ENCODE results near the gene GSTA1.
"Not testable (repeated sequence)": the region's sequence is repeated elsewhere in the genome, so short reads cannot be mapped to it uniquely, and the experiment has no call there.

The GSTA1 gene

GRCh38 chr6:52802806-52803205 is 810 bp downstream of the GSTA1 start:
- no peak for DNase-seq

GRCh38 chr6:52801188-52801841 is 2.3 kb downstream of the GSTA1 start:
- no peak for DNase-seq

GRCh38 chr6:52799272-52799671 is 4.3 kb downstream of the GSTA1 start:
- DNase-seq = not testable (repeated sequence)

DNA sequence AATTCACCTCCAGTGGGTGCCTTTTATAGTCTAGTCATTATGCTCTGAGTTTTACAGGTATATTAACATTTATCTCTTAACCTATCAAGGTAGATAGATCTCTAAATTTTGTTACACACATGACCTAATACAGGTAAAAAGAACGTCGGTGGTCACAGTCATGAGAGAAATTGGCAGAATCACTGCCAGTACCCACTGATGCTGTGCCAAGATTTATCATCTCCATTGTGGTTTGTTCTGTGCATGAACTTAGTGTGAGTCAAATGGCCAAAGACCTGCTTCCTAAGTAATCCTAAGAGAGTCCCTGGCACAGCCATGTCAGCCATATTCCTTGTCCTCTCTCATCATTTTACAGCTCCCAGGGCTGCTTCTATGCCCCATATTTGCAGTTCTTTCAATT is 9.2 kb downstream of the GSTA1 start:
- DNase-seq = not testable (repeated sequence)

- DNase-seq = no peak
Measured at GRCh38 chr6:52790861-52791260, 12.8 kb downstream of the GSTA1 start.

- not testable (repeated sequence) for DNase-seq
Measured at GRCh38 chr6:52789658-52790057, 14.0 kb downstream of the GSTA1 start.

- DNase-seq = no peak
Measured at GRCh38 chr6:52788478-52788877, 15.1 kb downstream of the GSTA1 start.

- no peak for DNase-seq
Measured at GRCh38 chr6:52787917-52788316, 15.7 kb downstream of the GSTA1 start.

- DNase-seq = no peak
Measured at GRCh38 chr6:52786249-52786956, 17.2 kb downstream of the GSTA1 start.

DNA sequence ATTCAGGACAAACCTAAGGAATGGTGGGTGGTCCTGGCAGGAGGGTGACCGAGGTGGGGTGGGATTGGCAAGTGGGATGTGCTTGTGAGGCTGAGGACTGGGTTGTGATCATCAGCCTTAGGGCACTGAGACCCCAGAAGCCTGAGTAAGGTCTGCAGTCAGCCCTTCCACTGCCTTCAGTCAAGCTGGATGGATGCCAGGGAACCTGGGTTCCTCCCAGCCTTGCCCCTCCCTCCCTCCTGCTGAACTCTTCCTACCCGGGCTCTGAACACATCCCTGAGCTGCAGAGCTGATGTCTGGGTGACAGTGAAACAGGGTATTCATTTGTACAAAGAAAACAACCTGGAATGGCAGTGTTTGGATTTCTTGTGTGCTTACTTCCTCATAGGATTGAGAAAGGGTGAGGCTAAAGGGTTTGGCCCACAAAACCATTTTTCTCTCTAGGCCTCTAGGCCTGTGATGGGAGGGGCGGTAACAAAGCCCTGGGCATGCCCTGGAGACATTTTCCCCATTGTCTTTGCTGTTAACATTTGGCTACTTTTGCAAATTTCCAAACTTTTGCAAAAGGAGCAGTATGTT is 20.8 kb downstream of the GSTA1 start:
- DNase-seq = not testable (repeated sequence)

GRCh38 chr6:52782209-52782608 is 21.4 kb downstream of the GSTA1 start:
- not testable (repeated sequence) for DNase-seq

- DNase-seq = no peak
Measured at GRCh38 chr6:52779237-52779636, 24.4 kb downstream of the GSTA1 start.

DNA sequence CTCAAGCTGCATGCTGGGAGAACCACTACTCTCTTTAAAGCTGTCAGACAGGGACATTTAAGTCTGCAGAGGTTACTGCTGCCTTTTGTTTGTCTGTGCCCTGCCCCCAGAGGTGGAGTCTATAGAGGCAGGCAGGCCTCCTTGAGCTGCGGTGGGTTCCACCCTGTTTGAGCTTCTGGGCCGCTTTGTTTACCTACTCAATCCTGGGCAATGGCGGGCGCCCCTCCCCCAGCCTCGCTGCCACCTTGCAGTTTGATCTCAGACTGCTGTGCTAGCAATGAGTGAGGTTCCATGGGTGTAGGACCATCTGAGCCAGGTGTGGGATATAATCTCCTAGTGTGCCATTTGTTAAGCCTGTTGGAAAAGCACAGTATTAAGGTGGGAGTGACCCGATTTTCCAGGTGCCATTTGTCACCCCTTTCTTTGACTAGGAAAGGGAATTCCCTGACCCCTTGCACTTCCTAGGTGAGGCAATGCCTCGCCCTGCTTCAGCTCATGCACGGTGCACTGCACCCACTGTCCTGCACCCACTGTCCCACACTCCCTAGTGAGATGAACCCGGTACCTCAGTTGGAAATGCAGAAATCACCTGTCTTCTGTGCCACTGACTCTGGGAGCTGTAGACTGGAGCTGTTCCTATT is 26.8 kb downstream of the GSTA1 start:
- DNase-seq = not testable (repeated sequence)

- not testable (repeated sequence) for DNase-seq
Measured at GRCh38 chr6:52769399-52769798, 34.2 kb downstream of the GSTA1 start.

DNA sequence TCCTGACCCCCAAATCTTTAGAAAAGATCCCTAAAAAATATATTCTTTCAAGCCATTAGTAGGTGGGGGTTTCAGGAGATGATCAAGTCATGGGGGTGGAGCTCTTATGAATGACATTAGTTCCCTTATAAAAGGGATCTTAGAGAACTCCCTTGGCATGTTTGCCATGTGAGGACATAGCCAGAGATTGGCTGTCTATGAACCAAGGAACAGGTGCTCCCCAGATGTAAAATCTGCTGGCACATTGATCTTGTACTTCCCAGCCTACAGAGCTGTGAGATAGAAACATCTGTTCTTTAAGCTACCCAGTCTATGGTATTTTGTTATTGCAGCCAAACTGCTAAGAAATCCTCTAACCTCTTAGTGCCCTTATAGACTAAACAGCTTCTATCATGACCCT is 36.0 kb downstream of the GSTA1 start:
- DNase-seq = not testable (repeated sequence)

DNA sequence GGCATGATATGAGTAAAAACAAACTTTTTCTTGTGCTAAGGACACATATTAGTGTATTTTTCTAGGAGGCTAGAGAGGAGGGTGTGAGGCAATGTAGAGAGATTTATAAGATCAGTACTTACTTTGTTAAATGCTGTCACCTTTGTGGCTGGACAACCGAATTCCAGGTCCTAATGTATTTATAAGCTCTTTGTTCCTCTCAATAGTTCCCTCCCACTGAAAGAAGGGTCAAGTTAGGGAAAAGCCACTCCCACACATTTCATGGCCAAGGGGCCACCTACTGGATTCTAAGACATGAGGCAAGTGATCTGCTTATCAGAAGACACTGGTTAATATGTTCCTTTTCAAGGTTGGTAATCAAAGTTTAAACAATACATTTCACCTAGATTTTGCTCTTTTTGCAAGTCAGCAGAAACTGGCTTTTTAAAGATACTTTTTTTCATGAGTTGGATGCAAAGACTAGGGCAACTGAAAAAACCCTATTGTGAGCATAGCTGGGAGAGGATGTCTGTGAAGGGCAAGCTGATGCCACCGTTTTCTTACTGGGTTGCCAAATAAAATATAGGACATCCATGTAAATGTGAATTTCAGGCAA is 40.2 kb downstream of the GSTA1 start, which contains the start of gene GSTA2:
TSS of gene GSTA2 (minus strand) at position 154 of the 595 bp plus-strand sequence. CDS start 5,528 bp downstream, outside the sequence.
- DNase-seq = not testable (repeated sequence)

DNA sequence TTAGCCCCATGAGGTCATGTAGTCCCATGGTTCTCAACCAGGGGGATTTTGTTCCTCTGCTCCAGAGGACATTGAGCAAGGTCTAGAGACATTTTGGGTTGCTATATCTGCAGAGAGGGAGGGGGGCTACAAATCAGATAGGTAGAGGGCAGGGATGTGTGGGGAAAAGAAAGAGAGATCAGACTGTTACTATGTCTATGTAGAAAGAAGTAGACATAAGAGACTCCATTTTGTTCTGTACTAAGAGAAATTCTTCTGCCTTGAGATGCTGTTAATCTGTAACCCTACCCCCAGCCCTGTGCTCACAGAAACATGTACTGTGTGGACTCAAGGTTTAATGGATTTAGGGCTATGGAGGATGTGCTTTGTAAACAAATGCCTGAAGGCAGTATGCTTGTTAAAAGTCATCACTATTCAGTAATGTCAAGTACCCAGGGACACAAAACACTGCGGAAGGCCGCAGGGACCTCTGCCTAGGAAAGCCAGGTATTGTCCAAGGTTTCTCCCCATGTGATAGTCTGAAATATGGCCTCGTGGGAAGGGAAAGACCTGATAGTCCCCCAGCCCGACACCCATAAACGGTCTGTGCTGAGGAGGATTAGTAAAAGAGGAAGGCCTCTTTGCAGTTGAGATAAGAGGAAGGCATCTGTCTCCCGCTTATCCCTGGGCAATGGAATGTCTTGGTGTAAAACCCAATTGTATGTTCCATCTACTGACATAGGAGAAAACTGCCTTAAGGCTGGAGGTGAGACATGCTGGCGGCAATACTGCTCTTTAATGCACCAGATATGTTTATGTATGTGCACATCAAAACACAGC is 41.7 kb downstream of the GSTA1 start:
- not testable (repeated sequence) for DNase-seq

GRCh38 chr6:52760105-52760765 is 43.4 kb downstream of the GSTA1 start:
- DNase-seq = no peak

- DNase-seq = no peak
Measured at GRCh38 chr6:52759085-52759484, 44.5 kb downstream of the GSTA1 start.

- not testable (repeated sequence) for DNase-seq
Measured at GRCh38 chr6:52757651-52758338, 45.8 kb downstream of the GSTA1 start.

- DNase-seq = no peak
Measured at GRCh38 chr6:52754443-52754842, 49.2 kb downstream of the GSTA1 start.
